Measurements from ENCODE around the gene SETBP1.

GRCh38 chr18:44870631-44871502 is 190.2 kb downstream of the SETBP1 start:
- no peak for TF ChIP-seq POLR2AphosphoS5 (IDR thresholded peaks at IDR 0.05; ENCODE audit: low read depth, low read length)
- TF ChIP-seq POLR2A (IDR thresholded peaks at IDR 0.05; ENCODE audit: low read depth, low read length): no peak
